SU-DHL-6 (cell line): Measurements from ENCODE around the gene MRPL54.

ENCODE experiments used
- H2AFZ ChIP-seq: fragments of 200-600 bp; sonication (generic); 2 replicates; pipeline ENCODE4 v1.6.1; 2014; ENCODE audit warnings: low read depth, mild to moderate bottlenecking, moderate library complexity, mixed read lengths, antibody characterized with exemption, low read length; ENCODE audit not compliant: severe bottlenecking
- H3F3A ChIP-seq: fragments of 200-600 bp; shearing (Covaris generic); 2 replicates; pipeline ENCODE4 v1.6.0; 2016; ENCODE audit warnings: antibody characterized with exemption, mild to moderate bottlenecking; ENCODE audit not compliant: insufficient read depth
- H3K27ac ChIP-seq: fragments of 200-600 bp; sonication (generic); 2 replicates; pipeline ENCODE4 v1.5.1; 2016; ENCODE audit warnings: low read depth, mild to moderate bottlenecking, low read length, moderate library complexity, mixed read lengths
- H3K27me3 ChIP-seq: fragments of 200-600 bp; sonication (generic), shearing (Covaris generic); 2 replicates; pipeline ENCODE4 v1.6.0; 2014; ENCODE audit warnings: mild to moderate bottlenecking, low read length
- H3K36me3 ChIP-seq: fragments of 200-600 bp; sonication (generic); 2 replicates; pipeline ENCODE4 v1.6.1; 2014; ENCODE audit warnings: mild to moderate bottlenecking, low read length, mixed read lengths
- H3K4me2 ChIP-seq: fragments of 300-600, 200-600 bp; shearing (Covaris generic), sonication (generic); 2 replicates; pipeline ENCODE4 v1.6.0; 2014; ENCODE audit warnings: low read length, low read depth, mild to moderate bottlenecking; ENCODE audit not compliant: poor library complexity, severe bottlenecking
- H3K4me3 ChIP-seq: fragments of 200-600 bp; sonication (generic); 2 replicates; pipeline ENCODE4 v1.5.1; 2014; ENCODE audit warnings: antibody characterized with exemption, low read length, mild to moderate bottlenecking, mixed read lengths; ENCODE audit not compliant: insufficient read depth, poor library complexity, severe bottlenecking
- H3K79me2 ChIP-seq: fragments of 200-600 bp; sonication (generic); 2 replicates; pipeline ENCODE4 v1.6.1; 2014; ENCODE audit warnings: mild to moderate bottlenecking, low read length, moderate library complexity; ENCODE audit not compliant: insufficient read depth
- H3K9ac ChIP-seq: fragments of 200-600 bp; sonication (generic); 2 replicates; pipeline ENCODE4 v1.7.0; 2014; ENCODE audit warnings: mild to moderate bottlenecking, low read length
- H3K9me2 ChIP-seq: fragments of 200-600 bp; sonication (generic); replicated peaks from 2 replicates; pipeline ENCODE4 v1.6.1; 2014; ENCODE audit warnings: low read length; ENCODE audit not compliant: insufficient read depth
- H3K9me3 ChIP-seq: fragments of 200-600 bp; sonication (generic); 2 replicates; pipeline ENCODE4 v1.6.1; 2014; ENCODE audit warnings: low read length, mixed read lengths; ENCODE audit not compliant: insufficient read depth
- H4K20me1 ChIP-seq: fragments of 200-600 bp; sonication (generic); 2 replicates; pipeline ENCODE4 v1.6.1; 2014; ENCODE audit warnings: low read depth, mild to moderate bottlenecking, antibody characterized with exemption, low read length, moderate library complexity, mixed read lengths
- EZH2phosphoT487 ChIP-seq: fragments of 200-600 bp; sonication (generic), shearing (Covaris generic); conservative IDR thresholded peaks from 2 replicates; pipeline ENCODE4 v1.6.1; 2018; ENCODE audit warnings: mild to moderate bottlenecking, antibody characterized with exemption, low read length, moderate library complexity, mixed read lengths
- TF ChIP-seq, protein P1 (sequence below): fragments of 200-600 bp; sonication (generic); IDR thresholded peaks from one replicate; pipeline ENCODE4 v1.5.1; 2017; ENCODE audit warnings: antibody characterized with exemption, mild to moderate bottlenecking, low read length, moderate library complexity; ENCODE audit not compliant: insufficient read depth, poor library complexity, severe bottlenecking

Gene MRPL54

DNA sequence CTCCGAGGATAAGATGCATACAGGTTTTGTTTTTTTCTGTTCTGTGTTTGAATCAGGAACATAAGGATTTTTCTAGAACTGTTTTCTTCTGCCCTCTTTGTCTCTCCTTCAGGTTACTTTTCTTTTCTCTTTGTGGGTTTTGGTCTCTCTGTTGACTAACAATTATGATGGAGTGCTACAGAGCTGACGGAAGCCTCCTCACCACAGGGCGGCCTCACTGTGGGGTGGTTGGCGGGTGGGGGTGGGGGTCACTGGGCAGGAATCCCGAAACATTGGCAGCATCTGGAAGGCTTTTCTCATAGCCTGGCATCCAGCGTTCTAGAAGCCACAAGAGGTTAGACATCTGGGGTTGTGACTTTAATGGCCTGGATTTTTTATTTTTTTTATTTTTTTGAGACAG is 35.7 kb downstream of the MRPL54 start:
- Histone ChIP-seq H3F3A (no peaks in the 10 kb centered on the region), H3K9ac (no peak overlapping the region), H3K9me2 (no peaks in the 10 kb centered on the region), H3K4me2 (no peak overlapping the region), H4K20me1 (no peaks in the 10 kb centered on the region), H3K4me3 (no peak overlapping the region), H3K27ac (no peak overlapping the region), H3K9me3 (no peaks in the 10 kb centered on the region), H3K36me3 (no peaks in the 10 kb centered on the region), H2AFZ (no peak overlapping the region), H3K79me2 (no peaks in the 10 kb centered on the region), H3K27me3 (no peaks in the 10 kb centered on the region)
- no peak for TF ChIP-seq EZH2phosphoT487
- TF ChIP-seq, protein P1, sequence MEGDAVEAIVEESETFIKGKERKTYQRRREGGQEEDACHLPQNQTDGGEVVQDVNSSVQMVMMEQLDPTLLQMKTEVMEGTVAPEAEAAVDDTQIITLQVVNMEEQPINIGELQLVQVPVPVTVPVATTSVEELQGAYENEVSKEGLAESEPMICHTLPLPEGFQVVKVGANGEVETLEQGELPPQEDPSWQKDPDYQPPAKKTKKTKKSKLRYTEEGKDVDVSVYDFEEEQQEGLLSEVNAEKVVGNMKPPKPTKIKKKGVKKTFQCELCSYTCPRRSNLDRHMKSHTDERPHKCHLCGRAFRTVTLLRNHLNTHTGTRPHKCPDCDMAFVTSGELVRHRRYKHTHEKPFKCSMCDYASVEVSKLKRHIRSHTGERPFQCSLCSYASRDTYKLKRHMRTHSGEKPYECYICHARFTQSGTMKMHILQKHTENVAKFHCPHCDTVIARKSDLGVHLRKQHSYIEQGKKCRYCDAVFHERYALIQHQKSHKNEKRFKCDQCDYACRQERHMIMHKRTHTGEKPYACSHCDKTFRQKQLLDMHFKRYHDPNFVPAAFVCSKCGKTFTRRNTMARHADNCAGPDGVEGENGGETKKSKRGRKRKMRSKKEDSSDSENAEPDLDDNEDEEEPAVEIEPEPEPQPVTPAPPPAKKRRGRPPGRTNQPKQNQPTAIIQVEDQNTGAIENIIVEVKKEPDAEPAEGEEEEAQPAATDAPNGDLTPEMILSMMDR = no peak

DNA sequence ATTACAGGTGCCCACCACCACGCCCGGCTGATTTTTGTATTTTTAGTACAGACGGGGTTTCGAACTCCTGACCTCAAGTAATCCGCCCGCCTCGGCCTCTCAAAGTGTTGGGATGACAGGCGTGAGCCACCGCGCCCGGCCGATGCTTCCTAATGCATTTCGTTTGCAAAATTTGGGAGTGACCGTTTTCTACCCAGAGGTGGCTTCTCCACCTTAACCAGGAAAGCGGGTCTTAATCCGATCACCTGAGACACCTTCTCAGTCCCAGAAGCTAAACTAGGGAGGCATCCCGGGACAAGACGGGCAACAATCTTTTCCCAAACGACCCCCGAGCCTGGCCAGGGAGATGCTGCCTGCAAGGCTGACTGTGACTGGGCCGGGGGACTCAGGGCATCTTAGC is 38.5 kb downstream of the MRPL54 start:
- TF ChIP-seq, protein P1 = no peak
- no peak for TF ChIP-seq EZH2phosphoT487
- no peaks in the 10 kb centered on the region for H3K79me2 ChIP-seq
- H3K4me2 ChIP-seq = no peak overlapping the region
- H3K27ac ChIP-seq = no peak overlapping the region
- no peak overlapping the region for H3K9ac ChIP-seq
- H3K4me3 ChIP-seq = no peak overlapping the region
- H3K27me3 ChIP-seq = no peaks in the 10 kb centered on the region
- H3K9me2 ChIP-seq = no peaks in the 10 kb centered on the region
- no peaks in the 10 kb centered on the region for H3F3A ChIP-seq
- no peak overlapping the region for H2AFZ ChIP-seq
- H3K9me3 ChIP-seq = no peaks in the 10 kb centered on the region
- no peaks in the 10 kb centered on the region for H4K20me1 ChIP-seq
- no peaks in the 10 kb centered on the region for H3K36me3 ChIP-seq

DNA sequence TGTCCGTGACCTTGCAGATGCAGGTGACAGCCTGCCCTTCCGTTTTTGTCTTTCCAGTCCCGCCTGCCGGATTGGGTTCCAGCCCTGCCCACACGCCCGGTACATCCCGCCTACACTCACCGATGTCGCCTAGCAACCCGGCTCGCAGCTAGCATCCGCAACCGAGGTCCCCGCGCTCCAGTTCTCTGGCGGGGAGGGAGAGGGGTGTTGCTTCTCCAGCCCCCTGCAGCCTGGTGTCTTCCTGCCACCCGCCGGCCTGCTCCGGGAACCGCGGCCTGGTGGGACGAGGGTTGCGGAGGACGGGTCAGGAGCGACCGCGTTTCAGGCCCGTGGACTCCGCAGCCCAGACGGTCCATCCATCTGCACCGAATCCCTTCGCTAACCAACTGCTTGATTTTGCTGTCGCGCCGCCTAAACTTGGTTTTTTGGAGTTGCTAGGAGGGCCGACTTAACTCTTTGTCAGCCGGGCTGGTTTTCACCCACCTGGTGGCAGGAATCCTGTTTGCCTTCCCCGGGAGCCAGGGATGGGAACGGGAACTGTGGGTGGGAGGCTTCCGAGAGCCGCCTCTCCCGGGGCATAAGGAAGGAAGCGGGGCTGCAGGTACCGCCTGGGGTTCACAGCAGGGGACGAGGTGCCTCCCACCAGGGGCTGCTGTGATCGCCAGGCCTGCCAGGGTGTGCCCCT is 39.1 kb downstream of the MRPL54 start:
- Histone ChIP-seq H3K4me3 (no peak overlapping the region), H3K27ac (no peak overlapping the region), H3K79me2 (no peaks in the 10 kb centered on the region), H3K27me3 (no peaks in the 10 kb centered on the region), H3K9ac (no peak overlapping the region), H4K20me1 (no peaks in the 10 kb centered on the region), H3F3A (no peaks in the 10 kb centered on the region), H3K36me3 (no peaks in the 10 kb centered on the region), H2AFZ (no peak overlapping the region), H3K9me2 (no peaks in the 10 kb centered on the region), H3K9me3 (no peaks in the 10 kb centered on the region), H3K4me2 (no peak overlapping the region)
- no peak for TF ChIP-seq EZH2phosphoT487
- TF ChIP-seq, protein P1 = no peak
